ENCODE data around the gene CFAP47. TPM values are rescaled to one million over a fixed set of nuclear protein-coding genes. Genes with fewer than 3 reads are reported as not detected.

Gene CFAP47
- total RNA-seq, 6 donors from 2014 or later: 0.03 to 38.0 (median 6.3) TPM

DNA sequence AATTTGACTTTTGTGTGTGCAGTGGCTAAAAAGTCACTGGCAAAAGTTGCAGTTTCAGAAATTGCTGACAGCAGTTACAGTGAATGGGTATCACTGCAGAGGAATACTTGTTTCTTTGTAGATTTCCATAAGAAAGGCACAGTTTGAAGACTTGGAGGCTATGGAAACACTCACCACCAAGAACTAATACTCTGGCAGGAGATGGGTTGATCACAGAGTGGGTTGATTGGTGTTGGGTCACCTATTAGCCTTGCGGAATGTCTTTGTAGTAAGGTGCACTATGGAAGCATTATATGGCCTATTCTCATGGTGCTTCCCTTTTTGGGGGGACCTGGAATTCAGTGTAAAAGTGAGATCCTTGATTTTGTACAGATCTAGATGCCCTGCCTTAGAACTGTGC, 502.8 kb downstream of the CFAP47 start:
- Histone ChIP-seq H3K27ac (no peak overlapping the region), H3K4me1 (no peaks in the 10 kb centered on the region), H3K36me3 (no peaks in the 10 kb centered on the region), H3K9me3 (no peaks in the 10 kb centered on the region), H3K27me3 (no peaks in the 10 kb centered on the region), H3K4me3 (no peak overlapping the region)
- TF ChIP-seq EP300 (IDR thresholded peaks at IDR 0.05) (no peak), POLR2A (IDR thresholded peaks at IDR 0.05) (no peak), POLR2AphosphoS5 (IDR thresholded peaks at IDR 0.05) (no peak)
- TF ChIP-seq, protein P1, sequence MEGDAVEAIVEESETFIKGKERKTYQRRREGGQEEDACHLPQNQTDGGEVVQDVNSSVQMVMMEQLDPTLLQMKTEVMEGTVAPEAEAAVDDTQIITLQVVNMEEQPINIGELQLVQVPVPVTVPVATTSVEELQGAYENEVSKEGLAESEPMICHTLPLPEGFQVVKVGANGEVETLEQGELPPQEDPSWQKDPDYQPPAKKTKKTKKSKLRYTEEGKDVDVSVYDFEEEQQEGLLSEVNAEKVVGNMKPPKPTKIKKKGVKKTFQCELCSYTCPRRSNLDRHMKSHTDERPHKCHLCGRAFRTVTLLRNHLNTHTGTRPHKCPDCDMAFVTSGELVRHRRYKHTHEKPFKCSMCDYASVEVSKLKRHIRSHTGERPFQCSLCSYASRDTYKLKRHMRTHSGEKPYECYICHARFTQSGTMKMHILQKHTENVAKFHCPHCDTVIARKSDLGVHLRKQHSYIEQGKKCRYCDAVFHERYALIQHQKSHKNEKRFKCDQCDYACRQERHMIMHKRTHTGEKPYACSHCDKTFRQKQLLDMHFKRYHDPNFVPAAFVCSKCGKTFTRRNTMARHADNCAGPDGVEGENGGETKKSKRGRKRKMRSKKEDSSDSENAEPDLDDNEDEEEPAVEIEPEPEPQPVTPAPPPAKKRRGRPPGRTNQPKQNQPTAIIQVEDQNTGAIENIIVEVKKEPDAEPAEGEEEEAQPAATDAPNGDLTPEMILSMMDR (IDR thresholded peaks at IDR 0.05): no peak
- ATAC-seq (ENCODE audit: low FRiP score in 2 of 2) (no peak), DNase-seq (no peak)
- 73 to 100% methylated on average over 1 of the region's 1 CpG for WGBS, 2 donors

DNA sequence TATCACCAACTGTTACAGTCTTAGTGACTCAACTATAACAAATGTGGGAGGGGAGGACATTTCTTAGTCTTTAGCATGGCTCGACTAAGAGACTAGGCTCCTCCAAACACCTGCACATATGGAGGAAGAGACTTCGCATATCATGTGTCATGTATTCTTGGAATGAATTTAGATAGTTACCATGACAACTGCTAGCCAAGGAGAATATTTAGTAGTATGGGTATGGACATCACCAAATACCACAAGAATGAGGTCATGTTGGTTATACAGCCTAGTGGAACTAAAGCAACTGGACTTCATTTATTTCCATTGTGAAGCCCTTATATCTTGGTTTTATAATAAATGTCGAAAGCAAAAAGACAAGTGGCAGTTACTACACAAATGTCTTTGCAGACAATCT, 512.3 kb downstream of the CFAP47 start:
- H3K9me3 ChIP-seq: no peaks in the 10 kb centered on the region

DNA sequence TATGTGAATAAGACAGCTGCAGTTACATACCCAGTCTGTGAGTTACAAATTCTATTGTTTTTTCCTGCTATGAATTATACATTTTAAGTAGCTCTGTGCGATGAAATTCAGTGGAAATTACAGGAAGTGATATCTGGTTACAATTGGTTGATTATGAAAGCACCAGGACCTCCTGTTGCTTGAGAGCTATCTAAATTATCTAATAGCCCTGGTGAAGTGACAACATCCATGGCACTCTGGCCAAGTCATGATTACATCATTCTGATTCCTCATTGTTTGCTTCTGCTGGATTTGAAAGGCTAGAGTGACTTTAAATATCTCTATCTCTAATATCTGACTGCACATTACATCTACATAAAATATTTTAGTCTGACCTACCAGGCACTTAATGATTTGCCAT, 515.0 kb downstream of the CFAP47 start:
- Histone ChIP-seq H3K27ac (no peak overlapping the region), H3K4me1 (no peaks in the 10 kb centered on the region), H3K4me3 (no peak overlapping the region), H3K9me3 (no peaks in the 10 kb centered on the region), H3K36me3 (no peaks in the 10 kb centered on the region), H3K27me3 (no peaks in the 10 kb centered on the region)
- WGBS, 2 donors: 76 to 88% methylated on average over 1 of the region's 1 CpG
- TF ChIP-seq, protein P1 (IDR thresholded peaks at IDR 0.05): no peak
- TF ChIP-seq EP300 (IDR thresholded peaks at IDR 0.05) (no peak), POLR2A (IDR thresholded peaks at IDR 0.05) (no peak), POLR2AphosphoS5 (IDR thresholded peaks at IDR 0.05) (no peak)
- ATAC-seq (ENCODE audit: low FRiP score in 2 of 2): no peak
- DNase-seq: no peak

More for the DNA sequence above, 512.3 kb downstream of the CFAP47 start:
- no peaks in the 10 kb centered on the region for H3K36me3 ChIP-seq
- TF ChIP-seq POLR2A (IDR thresholded peaks at IDR 0.05) (no peak), POLR2AphosphoS5 (IDR thresholded peaks at IDR 0.05) (no peak), EP300 (IDR thresholded peaks at IDR 0.05) (no peak)
- TF ChIP-seq, protein P1 (IDR thresholded peaks at IDR 0.05): no peak
- H3K27me3 ChIP-seq: no peaks in the 10 kb centered on the region
- no peak overlapping the region for H3K27ac ChIP-seq
- H3K4me1 ChIP-seq: no peaks in the 10 kb centered on the region
- no peak for DNase-seq
- no peak overlapping the region for H3K4me3 ChIP-seq
- ATAC-seq (ENCODE audit: low FRiP score in 2 of 2): no peak
- WGBS, 2 donors: 70 to 80% methylated on average over 3 of the region's 3 CpGs

Small RNA genes lying within 50 kb of the gene (small RNA-seq; reads per million reads assigned to genes)
- 0 reads per million in 4 donors for gene RNU6-641P

Other genes with a start within 250 kb of the CFAP47 start
- not detected for gene MAGEB16, start 121.4 kb upstream of the CFAP47 start, total RNA-seq